Lung (tissue), 12 donors: ENCODE data around the gene ZNF445. TPM values are rescaled to one million over a fixed set of nuclear protein-coding genes. Genes with fewer than 3 reads are reported as not detected.
"Not testable (repeated sequence)": the region's sequence is repeated elsewhere in the genome, so short reads cannot be mapped to it uniquely, and the experiment has no call there.

Experiments
- ATAC-seq: fragments of 200-7000 bp; cut with Tn5 transposase; one replicate; pipeline ENCODE4 v1.9.1; 2020; ENCODE audit warnings: moderate number of reproducible peaks; ENCODE audit not compliant: insufficient read depth, low FRiP score
- DNase-seq, 3 donors: peaks; one replicate each; pipeline ENCODE4 v3.0.0-alpha.2; 2013 to 2017
- H3K27ac ChIP-seq, 2 donors: one replicate each; pipeline ENCODE4 v1.5.1; 2013; ENCODE audit warnings: mild to moderate bottlenecking in 2 of 2, moderate library complexity in 2 of 2, control low read depth in 1 of 2, inconsistent platforms in 1 of 2, low read depth in 1 of 2, low read length in 1 of 2
- H3K27me3 ChIP-seq, 3 donors: one replicate each; pipeline ENCODE4 v1.5.1; 2013; ENCODE audit warnings: low read length in 2 of 3; ENCODE audit not compliant: control insufficient read depth in 3 of 3, insufficient read depth in 3 of 3
- H3K36me3 ChIP-seq, 4 donors: one replicate each; pipeline ENCODE4 v1.5.1; 2013; ENCODE audit warnings: low read length in 4 of 4, mild to moderate bottlenecking in 1 of 4, moderate library complexity in 1 of 4; ENCODE audit not compliant: control insufficient read depth in 4 of 4, insufficient read depth in 4 of 4
- H3K4me1 ChIP-seq, 5 donors: one replicate each; pipeline ENCODE4 v1.5.1; 2013; ENCODE audit warnings: low read length in 5 of 5, mild to moderate bottlenecking in 2 of 5, moderate library complexity in 1 of 5; ENCODE audit not compliant: control insufficient read depth in 5 of 5, insufficient read depth in 5 of 5
- H3K4me3 ChIP-seq: one replicate; pipeline ENCODE4 v1.5.1; 2013; ENCODE audit warnings: mild to moderate bottlenecking, control low read depth, moderate library complexity
- H3K9ac ChIP-seq, 2 donors: one replicate each; pipeline ENCODE4 v1.5.1; 2013; ENCODE audit warnings: low read length in 2 of 2, control low read depth in 1 of 2; ENCODE audit not compliant: insufficient read depth in 1 of 2
- H3K9me3 ChIP-seq, 4 donors: one replicate each; pipeline ENCODE4 v1.5.1; 2013; ENCODE audit warnings: low read length in 3 of 4, mild to moderate bottlenecking in 1 of 4, moderate library complexity in 1 of 4; ENCODE audit not compliant: control insufficient read depth in 4 of 4, insufficient read depth in 3 of 4
- WGBS, 2 donors: extraction: QIAGEN DNeasy Blood & Tissue Kit; methylation state at CpG; one replicate each; pipeline ENCODE4 v1.1.7; 2013; 5-methylcytosine and 5-hydroxymethylcytosine counted together
- polyA plus RNA-seq, 2 donors: library from polyadenylated mRNA; stranded (reverse); fragments of 200-250 nt; gene quantifications; one replicate each; pipeline ENCODE4 v1.2.1, GENCODE V29; 2013
- total RNA-seq, 2 donors: library from RNA; depleted of rRNA in 1 of 2; stranded (reverse); fragments of >200 nt in 1 of 2; gene quantifications; one replicate each; pipeline ENCODE4 v1.2.1, GENCODE V29; 2014 to 2021
- TF ChIP-seq, protein P1 (sequence below): IDR thresholded peaks from 2 replicates; pipeline ENCODE4 v1.5.1; 2012; ENCODE audit warnings: mild to moderate bottlenecking; ENCODE audit errors: control extremely low read depth, extremely low read depth
- donor health status: control.
- donor health status: control.
- donor health status: Bipolar disorder and iron deficiency.
- donor health status: healthy.
- donor health status: DM: yes; HTN: yes; CAD: no.

Gene ZNF445
- total and polyA plus RNA-seq, 4 donors, result 2.7 to 23.2 (median 10.1) TPM

DNA sequence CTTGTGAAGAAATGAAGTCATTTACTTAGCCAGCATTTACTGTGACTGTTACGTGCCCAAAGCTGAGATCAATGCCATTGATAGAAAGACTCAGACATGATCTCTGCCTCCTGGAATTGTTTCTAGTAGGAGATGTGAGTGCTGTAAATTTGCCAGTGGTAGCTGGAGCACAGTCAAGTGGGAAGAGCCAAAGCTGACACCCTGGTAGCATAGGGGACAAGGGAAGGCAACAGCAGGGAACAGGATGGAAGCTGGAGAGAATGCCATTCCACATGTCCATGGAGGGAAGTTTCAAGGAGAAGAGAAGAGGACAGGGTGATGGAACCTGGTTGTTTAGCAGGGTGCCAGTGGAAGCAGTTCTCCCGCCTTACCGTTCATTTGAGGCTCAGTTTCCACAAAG is 74.9 kb downstream of the ZNF445 start:
- peaks cover 0 to 1% (median 0%) of the 10 kb centered on the region in 5 donors for H3K4me1 ChIP-seq
- 94 to 97% methylated on average over 3 of the region's 3 CpGs for WGBS, 2 donors
- peak in 1 of 3 donors; percentile 4 for DNase-seq

DNA sequence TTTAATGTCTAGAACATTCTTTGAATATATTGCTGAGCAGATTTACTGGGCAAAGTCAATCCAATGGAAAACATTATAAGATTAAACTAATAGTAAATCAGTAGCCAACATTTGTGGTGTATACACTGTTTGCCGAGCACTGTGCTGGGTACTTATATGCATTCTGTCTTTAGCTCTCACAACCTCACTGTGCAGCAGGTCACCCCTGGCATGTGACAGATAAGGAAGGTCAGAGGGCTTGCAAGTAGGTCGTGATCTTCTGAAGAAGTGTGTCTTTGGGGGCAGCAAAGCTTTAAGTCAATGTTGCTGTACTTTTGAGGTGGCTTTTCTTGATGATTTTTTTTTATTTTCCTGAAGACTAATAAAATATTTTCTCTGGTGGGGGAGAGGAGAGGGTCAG is 76.7 kb downstream of the ZNF445 start:
- 70 to 85% methylated on average over 2 of the region's 2 CpGs for WGBS, 2 donors
- DNase-seq, result no peak
- H3K4me1 ChIP-seq, result peaks cover 0 to 1% (median 0%) of the 10 kb centered on the region in 5 donors
- no peaks in the 10 kb centered on the region for H3K27me3 ChIP-seq
- no peak overlapping the region for H3K27ac ChIP-seq
- no peak overlapping the region for H3K4me3 ChIP-seq
- peaks cover 0 to 12% (median 0%) of the 10 kb centered on the region in 4 donors for H3K36me3 ChIP-seq
- ATAC-seq, result no peak
- TF ChIP-seq, protein P1, sequence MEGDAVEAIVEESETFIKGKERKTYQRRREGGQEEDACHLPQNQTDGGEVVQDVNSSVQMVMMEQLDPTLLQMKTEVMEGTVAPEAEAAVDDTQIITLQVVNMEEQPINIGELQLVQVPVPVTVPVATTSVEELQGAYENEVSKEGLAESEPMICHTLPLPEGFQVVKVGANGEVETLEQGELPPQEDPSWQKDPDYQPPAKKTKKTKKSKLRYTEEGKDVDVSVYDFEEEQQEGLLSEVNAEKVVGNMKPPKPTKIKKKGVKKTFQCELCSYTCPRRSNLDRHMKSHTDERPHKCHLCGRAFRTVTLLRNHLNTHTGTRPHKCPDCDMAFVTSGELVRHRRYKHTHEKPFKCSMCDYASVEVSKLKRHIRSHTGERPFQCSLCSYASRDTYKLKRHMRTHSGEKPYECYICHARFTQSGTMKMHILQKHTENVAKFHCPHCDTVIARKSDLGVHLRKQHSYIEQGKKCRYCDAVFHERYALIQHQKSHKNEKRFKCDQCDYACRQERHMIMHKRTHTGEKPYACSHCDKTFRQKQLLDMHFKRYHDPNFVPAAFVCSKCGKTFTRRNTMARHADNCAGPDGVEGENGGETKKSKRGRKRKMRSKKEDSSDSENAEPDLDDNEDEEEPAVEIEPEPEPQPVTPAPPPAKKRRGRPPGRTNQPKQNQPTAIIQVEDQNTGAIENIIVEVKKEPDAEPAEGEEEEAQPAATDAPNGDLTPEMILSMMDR, result no peak
- H3K9me3 ChIP-seq, result no peaks in the 10 kb centered on the region
- no peak overlapping the region for H3K9ac ChIP-seq

More for the DNA sequence above, 74.9 kb downstream of the ZNF445 start:
- H3K9ac ChIP-seq, result no peak overlapping the region
- TF ChIP-seq, protein P1, result no peak
- no peaks in the 10 kb centered on the region for H3K27me3 ChIP-seq
- no peak overlapping the region for H3K27ac ChIP-seq
- no peak for ATAC-seq
- H3K36me3 ChIP-seq, result peaks cover 0 to 12% (median 0%) of the 10 kb centered on the region in 4 donors
- H3K9me3 ChIP-seq, result no peaks in the 10 kb centered on the region
- no peak overlapping the region for H3K4me3 ChIP-seq

DNA sequence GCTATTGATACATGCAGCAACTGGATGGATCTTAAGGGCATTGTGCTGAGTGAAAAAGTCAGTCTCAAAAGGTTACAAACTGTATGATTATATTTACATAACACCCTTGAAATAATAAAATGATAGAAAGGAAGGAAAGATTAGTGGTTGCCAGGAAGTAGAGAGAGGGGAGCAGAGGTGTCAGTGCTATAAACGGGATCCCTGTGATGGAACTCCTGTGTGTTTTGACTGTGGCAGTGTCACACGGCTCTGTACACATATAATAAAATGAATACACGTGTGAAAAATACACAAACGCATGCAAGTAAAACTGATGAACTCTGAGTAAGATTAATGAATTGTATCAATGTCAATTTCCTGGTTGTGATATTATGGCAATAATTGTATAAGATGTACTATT is 78.6 kb downstream of the ZNF445 start:
- H3K27ac ChIP-seq, result no peak overlapping the region
- peaks cover 0 to 10% (median 1%) of the 10 kb centered on the region in 4 donors for H3K36me3 ChIP-seq
- DNase-seq, result no peak
- no peak for ATAC-seq
- H3K27me3 ChIP-seq, result no peaks in the 10 kb centered on the region
- H3K4me3 ChIP-seq, result no peak overlapping the region
- H3K9ac ChIP-seq, result no peak overlapping the region
- TF ChIP-seq, protein P1, result no peak
- no peaks in the 10 kb centered on the region for H3K9me3 ChIP-seq
- WGBS, 2 donors, result 81 to 84% methylated on average over 4 of the region's 4 CpGs
- peaks cover 0 to 1% (median 0%) of the 10 kb centered on the region in 5 donors for H3K4me1 ChIP-seq

DNA sequence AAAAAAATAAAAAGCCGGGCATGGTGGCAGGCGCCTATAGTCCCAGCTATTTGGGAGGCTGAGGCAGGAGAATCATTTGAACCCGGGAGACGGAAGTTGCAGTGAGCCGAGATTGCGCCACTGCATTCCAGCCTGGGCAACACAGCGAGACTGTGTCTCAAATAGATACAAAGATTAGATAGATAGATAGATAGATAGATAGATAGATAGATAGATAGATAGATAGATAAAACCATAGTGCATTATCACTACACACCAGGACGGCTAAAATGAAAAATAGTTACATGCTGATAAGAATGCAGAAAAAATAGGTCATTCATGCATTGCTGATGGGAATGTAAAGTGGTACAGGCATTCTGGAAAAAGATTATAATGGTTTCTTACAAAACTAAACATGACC is 79.2 kb downstream of the ZNF445 start:
- not testable (repeated sequence) for H3K9me3 ChIP-seq, H3K27ac ChIP-seq, H3K9ac ChIP-seq, H3K36me3 ChIP-seq, H3K4me3 ChIP-seq, DNase-seq, ATAC-seq, H3K27me3 ChIP-seq, H3K4me1 ChIP-seq
- WGBS, 2 donors, result 94 to 96% methylated on average over 8 of the region's 8 CpGs
